GM12875 (cell line): Measurements from ENCODE around the gene COL5A3.

ENCODE experiments used
- H3K4me3 ChIP-seq: one replicate; pipeline ENCODE4 v1.5.1; 2011; ENCODE audit warnings: low read depth, low read length, control low read depth
- TF ChIP-seq, protein P1 (sequence below): IDR thresholded peaks from 2 replicates; pipeline ENCODE4 v1.5.1; 2011; ENCODE audit warnings: low read depth, mild to moderate bottlenecking, control low read depth, inconsistent platforms, low read length, moderate library complexity, borderline replicate concordance; ENCODE audit not compliant: insufficient read depth

COL5A3 gene

GRCh38 chr19:10021446-10021845, 11.1 kb upstream of the COL5A3 start:
- TF ChIP-seq, protein P1, sequence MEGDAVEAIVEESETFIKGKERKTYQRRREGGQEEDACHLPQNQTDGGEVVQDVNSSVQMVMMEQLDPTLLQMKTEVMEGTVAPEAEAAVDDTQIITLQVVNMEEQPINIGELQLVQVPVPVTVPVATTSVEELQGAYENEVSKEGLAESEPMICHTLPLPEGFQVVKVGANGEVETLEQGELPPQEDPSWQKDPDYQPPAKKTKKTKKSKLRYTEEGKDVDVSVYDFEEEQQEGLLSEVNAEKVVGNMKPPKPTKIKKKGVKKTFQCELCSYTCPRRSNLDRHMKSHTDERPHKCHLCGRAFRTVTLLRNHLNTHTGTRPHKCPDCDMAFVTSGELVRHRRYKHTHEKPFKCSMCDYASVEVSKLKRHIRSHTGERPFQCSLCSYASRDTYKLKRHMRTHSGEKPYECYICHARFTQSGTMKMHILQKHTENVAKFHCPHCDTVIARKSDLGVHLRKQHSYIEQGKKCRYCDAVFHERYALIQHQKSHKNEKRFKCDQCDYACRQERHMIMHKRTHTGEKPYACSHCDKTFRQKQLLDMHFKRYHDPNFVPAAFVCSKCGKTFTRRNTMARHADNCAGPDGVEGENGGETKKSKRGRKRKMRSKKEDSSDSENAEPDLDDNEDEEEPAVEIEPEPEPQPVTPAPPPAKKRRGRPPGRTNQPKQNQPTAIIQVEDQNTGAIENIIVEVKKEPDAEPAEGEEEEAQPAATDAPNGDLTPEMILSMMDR: no peak
- H3K4me3 ChIP-seq: no peak overlapping the region

GRCh38 chr19:10020851-10021250, 10.5 kb upstream of the COL5A3 start:
- H3K4me3 ChIP-seq: no peak overlapping the region
- TF ChIP-seq, protein P1: no peak

- TF ChIP-seq, protein P1: no peak
These were observed 8.9 kb upstream of the COL5A3 start for GRCh38 chr19:10019246-10019645.

DNA sequence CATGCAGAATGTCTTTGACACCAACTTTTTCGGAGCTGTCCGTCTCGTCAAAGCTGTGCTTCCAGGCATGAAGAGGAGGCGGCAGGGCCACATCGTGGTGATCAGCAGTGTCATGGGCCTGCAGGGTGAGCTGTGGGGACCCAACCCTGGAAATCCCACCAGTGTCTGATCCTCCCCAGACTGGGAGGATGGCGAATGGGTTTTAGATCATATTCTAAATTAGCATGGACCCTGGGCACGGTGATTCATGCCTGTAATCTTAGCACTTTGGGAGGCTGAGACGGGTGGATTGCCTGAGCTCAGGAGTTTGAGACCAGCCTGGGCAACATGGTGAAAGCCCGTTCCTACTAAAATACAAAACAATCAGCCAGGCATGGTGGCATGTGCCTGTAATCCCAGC, 8.5 kb upstream of the COL5A3 start:
- no peak overlapping the region for H3K4me3 ChIP-seq
- TF ChIP-seq, protein P1: no peak

More at GRCh38 chr19:10019246-10019645, 8.9 kb upstream of the COL5A3 start:
- no peak overlapping the region for H3K4me3 ChIP-seq

DNA sequence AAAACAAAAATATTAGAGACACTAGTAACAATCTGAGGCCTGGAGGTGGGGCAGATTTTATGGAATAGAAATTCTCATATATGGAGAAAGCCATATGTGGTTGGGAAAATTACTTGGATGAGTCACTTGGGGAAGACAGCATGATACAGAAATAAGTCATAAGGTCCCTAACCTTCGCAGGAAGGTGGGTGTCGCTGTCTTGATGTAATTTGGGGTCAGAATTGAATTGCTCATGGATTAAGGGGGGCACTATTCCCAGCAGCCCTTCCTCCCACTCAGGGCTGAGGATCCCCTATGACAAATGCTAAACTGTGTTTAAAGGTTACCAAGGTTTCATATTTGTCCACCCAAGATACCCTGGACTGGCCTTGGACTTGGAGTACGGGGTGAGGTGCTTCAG, 8.0 kb upstream of the COL5A3 start:
- no peak overlapping the region for H3K4me3 ChIP-seq
- TF ChIP-seq, protein P1: no peak

- TF ChIP-seq, protein P1: no peak
These were observed 3.7 kb upstream of the COL5A3 start for GRCh38 chr19:10013834-10014618.

GRCh38 chr19:10013316-10013715, 3.0 kb upstream of the COL5A3 start, which contains the start of gene RDH8:
Gene RDH8 (plus strand): TSS chr19:10013483. CDS start chr19:10013498, 15 bp downstream.
- H3K4me3 ChIP-seq: no peak within 1 kb of the TSS
- TF ChIP-seq, protein P1: no peak

More at GRCh38 chr19:10013834-10014618, 3.7 kb upstream of the COL5A3 start:
- no peak overlapping the region for H3K4me3 ChIP-seq
